Activated naive CD4-positive, alpha-beta T cell treated with anti-CD3 and anti-CD28 coated beads, Interleukin-2, amount 50 U/mL, for 16 hours (primary cell): ENCODE results near the gene HSPB2.
"Not testable (repeated sequence)": the region's sequence is repeated elsewhere in the genome, so short reads cannot be mapped to it uniquely, and the experiment has no call there.

ENCODE experiments used
- DNase-seq: peaks from one replicate; pipeline ENCODE4 v3.0.0-alpha.2; 2020

Gene HSPB2

GRCh38 chr11:111916768-111917167 lies 4.2 kb downstream of the HSPB2 start:
- DNase-seq: no peak

- no peak for DNase-seq
These were observed 4.8 kb downstream of the HSPB2 start for GRCh38 chr11:111917312-111917711.

DNA sequence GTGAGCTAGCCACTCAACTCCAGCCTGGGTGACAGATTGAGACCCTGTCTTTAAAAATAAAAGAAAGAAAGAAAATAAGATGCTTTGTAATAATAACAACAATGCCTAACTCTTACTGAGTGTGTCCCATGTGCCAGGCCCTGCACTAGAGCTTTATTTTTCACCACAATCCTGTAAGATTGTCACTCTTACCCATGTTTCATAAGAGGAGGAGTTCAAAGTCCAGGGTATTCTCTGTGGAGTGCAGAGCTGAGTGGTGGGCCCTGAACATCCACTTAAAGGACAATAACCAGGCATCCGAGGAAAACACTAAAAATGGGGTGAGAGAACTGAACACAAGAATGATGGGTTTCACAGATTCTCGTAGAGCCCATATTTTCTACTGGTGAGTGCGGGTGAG lies 5.3 kb downstream of the HSPB2 start:
- no peak for DNase-seq

DNA sequence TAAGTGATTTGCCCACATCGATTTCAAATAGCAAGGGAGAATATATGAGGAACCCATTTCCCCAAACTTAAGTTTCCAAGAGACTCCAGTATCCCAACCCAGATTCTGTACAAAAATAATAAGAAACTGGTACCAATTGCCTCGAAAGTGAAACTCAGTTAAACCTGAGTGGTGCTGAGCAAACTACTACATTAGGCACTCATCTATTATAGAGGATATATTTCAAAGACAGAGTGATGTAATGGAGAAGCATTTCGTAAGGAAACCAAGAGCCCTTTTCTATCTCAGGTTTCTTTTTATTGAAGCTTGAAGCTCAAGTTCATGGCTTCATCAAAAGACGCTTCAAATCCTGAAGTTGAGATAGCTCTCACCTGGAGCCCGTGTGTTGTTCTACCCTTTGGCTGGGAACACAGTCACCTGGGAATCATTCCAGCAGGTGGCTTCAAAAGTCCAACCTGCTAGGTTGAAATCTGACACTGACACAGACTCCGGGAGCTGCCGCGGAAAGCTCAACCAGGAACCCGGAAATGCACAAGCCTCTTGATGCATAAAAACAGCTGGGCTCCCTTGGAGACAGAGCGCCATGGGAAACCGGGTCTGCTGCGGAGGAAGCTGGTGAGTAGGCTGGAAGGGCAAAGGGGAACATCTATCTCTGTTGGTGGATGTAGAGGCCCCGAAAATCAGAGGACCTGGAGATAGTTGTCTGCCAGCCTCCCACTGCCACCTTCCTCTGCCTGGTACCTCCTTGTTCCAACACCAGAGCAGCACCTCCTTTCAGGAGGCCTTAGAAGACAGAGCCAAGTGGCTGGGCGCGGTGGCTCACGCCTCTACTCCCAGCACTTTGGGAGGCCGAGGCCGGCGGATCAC lies 6.1 kb downstream of the HSPB2 start, which contains the start of gene C11orf52:
Gene C11orf52 (plus strand): TSS at position 524 of the 867 bp plus-strand sequence. CDS start 60 bp downstream, at position 584.
- DNase-seq: no peak

DNA sequence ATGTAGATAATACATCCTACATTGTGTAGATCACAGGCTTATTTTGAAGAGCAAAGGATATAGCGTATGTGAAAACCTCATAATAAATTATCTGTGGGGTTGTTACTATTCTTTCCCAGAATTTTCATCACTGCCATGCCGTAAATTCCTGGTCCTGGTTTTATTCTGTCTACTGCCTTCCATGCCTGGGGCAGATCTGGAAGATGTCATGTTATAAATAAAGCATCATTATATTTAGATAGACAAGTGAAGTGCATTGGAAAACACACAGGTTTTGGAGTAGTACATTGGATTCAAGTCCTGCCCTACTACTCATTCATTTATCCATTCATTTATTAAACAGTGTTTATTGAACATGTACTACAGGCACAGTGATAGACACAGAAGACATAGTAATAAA lies 8.4 kb downstream of the HSPB2 start:
- DNase-seq: no peak

- no peak for DNase-seq
These were observed 9.2 kb downstream of the HSPB2 start for GRCh38 chr11:111921541-111922230.

GRCh38 chr11:111922803-111923202 lies 10.3 kb downstream of the HSPB2 start:
- no peak for DNase-seq

DNA sequence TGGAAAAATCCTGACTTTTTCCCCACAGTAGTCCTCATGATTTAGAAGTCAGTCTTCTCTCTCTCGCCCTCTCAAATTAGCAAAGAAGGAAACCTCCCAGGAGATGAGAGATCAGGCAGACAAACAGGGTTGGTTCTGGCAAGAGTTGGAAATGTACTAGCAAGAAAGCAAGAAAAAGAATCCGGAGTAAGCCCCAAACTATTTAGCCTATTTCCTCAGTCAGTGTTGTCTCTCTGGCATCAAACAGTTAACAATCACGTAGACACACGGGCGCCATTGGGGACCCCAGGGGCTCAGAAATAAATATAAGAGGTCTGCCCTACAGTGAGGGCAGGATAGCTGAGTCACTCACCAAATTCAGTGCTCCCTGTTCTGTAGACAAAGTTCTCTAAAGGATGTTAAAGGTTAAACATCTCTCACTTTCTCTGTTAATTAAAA lies 10.8 kb downstream of the HSPB2 start:
- DNase-seq: no peak

- no peak for DNase-seq
These were observed 11.4 kb downstream of the HSPB2 start for GRCh38 chr11:111923951-111924350.

- no peak for DNase-seq
These were observed 13.4 kb downstream of the HSPB2 start for GRCh38 chr11:111925953-111926352.

DNA sequence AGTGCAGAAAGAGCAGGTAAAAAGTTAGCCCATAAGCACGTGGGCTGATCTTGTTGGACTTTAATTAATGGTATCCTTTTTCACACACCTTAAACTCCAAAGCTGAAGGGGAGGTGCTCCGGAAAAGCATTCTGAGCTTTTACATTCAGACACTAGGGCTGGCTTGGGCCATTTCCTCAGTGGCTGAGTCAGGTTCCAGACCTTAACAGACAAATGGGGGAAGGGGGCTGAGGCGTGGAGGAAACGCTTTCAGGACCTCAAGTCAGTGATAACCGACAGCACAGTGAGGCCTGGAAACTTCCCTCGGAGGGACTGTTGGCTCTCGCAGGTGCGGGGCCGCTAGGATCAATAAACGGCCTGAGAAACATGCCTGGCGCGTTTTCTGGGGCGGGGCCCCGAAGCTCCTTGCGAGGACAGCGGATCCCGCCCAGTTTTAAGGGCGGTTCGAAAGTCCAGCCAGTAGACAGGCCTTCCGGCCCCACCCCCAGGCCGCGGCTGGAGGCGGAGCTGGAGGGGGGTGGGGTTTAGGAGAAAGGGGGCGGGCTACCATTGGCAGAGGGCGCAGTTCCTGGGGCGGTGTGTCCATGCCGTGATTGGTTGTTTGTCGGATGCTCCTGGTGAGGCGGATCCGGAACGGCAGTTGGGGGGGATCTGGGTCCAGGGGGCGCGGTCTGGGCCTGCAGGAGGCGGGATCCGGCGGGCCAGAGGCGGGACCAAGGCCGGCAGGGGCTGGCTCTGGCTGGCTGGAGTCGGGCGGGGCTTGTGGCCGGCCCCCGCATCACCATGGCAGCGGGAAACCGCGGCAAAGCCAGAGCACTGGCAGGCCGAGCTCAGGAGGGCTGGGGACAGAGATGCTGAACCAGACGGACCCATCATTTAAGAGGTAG lies 14.2 kb downstream of the HSPB2 start:
- DNase-seq: peak; percentile 93

GRCh38 chr11:111930472-111930871 lies 17.9 kb downstream of the HSPB2 start:
- no peak for DNase-seq

DNA sequence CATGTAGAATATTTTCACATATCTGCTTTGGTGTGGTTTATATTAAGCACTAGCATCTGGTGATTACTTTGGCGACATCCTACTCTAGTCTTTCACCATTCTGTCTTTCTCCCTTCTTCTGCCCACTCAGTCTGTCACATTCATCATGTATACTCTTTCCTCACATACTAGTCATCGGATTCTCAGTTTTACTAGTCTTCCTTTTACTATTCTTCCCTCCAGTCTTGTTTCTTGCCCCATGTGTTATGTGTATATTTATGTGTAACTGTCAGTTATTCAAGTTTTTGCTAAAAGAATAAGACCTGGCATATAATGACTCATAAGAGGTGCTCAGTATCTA lies 20.0 kb downstream of the HSPB2 start:
- no peak for DNase-seq

- DNase-seq: not testable (repeated sequence)
These were observed 20.6 kb downstream of the HSPB2 start for GRCh38 chr11:111933176-111933575.

DNA sequence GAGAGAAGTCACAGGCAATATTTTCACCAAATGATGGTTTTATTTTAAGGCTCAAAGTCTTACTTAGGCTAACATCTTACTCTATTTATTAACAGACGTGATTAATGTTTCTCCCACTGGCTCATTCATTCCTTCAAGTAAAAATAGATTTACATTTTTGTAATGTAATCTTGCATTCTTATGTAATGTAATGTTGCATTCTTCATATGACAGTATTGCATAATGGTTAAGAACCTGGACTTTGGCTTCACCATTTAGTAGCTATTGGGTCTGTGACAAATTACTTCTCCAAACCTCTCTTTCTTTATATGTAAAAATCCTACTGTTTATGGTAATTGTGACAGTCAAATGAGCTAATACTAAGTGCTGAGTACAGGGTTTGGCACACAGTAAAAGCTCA lies 21.3 kb downstream of the HSPB2 start:
- no peak for DNase-seq

- no peak for DNase-seq
These were observed 21.8 kb downstream of the HSPB2 start for GRCh38 chr11:111934306-111934705.

GRCh38 chr11:111935317-111936039 lies 22.9 kb downstream of the HSPB2 start:
- DNase-seq: no peak

DNA sequence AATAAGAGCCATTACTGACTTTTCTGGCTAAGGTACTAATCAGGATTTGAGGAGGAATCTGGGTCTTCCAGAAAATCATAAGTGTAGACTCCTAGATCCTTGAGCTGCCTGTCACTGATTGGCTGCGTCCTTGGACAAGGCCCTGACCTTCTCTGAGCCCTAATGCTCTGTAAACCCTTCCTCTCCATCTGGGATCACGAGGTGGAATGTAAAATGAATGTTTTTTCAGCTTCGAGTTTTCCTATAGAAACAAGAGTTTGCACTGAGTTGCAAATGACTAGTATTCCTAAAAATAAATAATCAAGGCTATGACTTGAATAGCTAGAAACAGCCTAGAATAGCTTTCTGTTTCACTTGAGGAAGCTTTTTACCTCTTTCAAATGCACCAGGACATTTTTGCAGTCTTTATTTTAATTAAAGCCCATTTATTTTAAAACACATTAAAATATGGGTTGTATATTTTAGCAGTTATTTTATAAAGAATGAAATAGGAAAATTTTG lies 23.6 kb downstream of the HSPB2 start:
- DNase-seq: no peak

- no peak for DNase-seq
These were observed 24.9 kb downstream of the HSPB2 start for GRCh38 chr11:111937461-111937769.

GRCh38 chr11:111937844-111938243 lies 25.3 kb downstream of the HSPB2 start:
- DNase-seq: no peak

DNA sequence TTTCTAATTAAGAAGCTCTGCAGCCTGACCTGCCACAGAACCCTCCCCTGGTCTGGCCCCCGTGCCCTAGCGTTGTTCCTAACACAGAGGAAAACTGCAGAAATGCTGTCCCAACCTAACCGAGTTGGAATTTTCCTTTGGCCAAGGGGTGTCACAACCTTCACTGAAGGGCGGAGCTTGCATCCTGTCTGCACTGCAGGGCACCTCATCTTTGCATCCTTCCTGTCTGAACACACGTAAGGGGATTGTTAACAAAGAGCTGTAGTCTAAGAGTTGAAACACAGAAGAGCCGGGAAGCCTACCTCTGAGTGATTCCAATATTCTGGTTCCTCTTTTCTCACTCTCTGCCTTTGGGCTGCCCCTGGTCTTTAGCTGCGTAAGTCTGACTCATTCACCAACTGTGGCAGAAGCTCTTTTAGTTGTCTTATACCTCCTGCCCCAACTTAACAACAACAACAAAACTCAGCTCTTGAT lies 26.2 kb downstream of the HSPB2 start:
- DNase-seq: peak; percentile 21
